GM19463 (cell line): ENCODE results near the gene ARHGEF5.
"Not testable (repeated sequence)": the region's sequence is repeated elsewhere in the genome, so short reads cannot be mapped to it uniquely, and the experiment has no call there.

ENCODE experiments used
- ATAC-seq: cut with Tn5 transposase; IDR thresholded peaks from one replicate; pipeline ENCODE4 v1.9.1; 2021; ENCODE audit warnings: mild to moderate bottlenecking, moderate library complexity; ENCODE audit not compliant: unreplicated experiment

Gene ARHGEF5

DNA sequence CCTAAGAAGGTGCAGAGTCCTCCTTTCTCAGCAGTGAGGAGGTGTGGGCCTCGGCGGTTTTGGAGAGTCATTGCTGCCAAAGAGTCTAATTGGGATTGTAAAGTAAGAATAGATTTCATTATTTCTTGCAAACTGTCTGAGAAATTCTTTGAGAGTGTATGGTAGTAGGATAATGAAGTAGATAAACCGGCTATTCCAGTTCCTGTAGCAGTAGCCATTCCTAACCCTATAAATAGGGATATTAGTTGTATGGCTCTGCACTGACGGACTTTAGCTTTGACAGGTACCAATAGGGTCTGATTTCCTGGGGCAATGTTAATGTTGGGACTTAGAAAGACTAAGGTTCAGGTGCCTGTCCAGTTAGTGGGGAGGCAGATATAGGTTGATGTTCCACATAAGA, 63.7 kb downstream of the ARHGEF5 start:
- ATAC-seq, result not testable (repeated sequence)

DNA sequence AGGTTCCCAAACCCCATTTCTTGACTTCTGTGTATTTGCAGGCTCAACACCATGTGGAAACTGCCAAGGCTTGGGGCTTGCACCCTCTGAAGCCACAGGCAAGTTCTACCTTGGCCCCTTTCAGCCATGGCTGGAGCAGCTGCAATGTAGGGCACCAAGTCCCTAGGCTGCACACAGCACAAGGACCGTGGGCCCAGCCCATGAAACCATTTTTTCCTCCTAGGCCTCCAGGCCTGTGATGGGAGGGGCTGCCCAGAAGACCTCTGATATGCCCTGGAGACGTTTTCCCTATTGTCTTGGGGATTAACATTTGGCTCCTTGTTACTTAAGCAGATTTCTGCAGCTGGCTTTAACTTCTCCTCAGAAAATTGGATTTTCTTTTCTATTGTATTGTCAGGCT, 72.3 kb downstream of the ARHGEF5 start:
- not testable (repeated sequence) for ATAC-seq

DNA sequence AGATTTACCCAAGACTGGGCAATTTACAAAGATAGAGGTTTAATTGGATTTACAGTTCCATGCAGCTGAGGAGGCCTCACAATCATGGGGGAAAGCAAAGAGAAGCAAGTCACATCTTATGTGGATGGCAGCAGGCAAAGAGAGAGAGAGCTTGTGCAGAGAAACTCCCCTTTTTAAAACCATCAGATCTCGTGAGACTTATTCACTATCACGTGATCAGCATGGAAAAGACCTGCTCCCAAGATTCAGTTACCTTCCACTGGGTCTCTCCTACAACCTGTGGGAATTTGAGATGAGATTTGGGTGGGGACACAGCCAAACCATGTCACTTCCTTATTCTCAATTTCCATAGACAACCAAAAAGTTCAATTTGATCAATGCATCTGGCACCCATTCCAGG, 73.2 kb downstream of the ARHGEF5 start:
- no peak for ATAC-seq
